Esophagus muscularis mucosa (tissue), 4 donors: ENCODE measurements around the gene CUL5.

Experiments
- CTCF ChIP-seq, 3 experiments: fragments of 200-600 bp in 2 of 3; fragments of 450-650 bp in 1 of 3; sonication (generic) in 2 of 3; IDR thresholded peaks; one replicate each; pipeline ENCODE4 v1.5.1; 2017 to 2019; ENCODE audit warnings: antibody characterized with exemption in 3 of 3, mild to moderate bottlenecking in 2 of 3, moderate library complexity in 1 of 3
- EP300 ChIP-seq: sonication (generic); formaldehyde crosslinking; IDR thresholded peaks from one replicate; pipeline ENCODE4 v1.6.1; 2017; ENCODE audit warnings: antibody characterized with exemption
- POLR2A ChIP-seq: fragments of 450-650 bp; IDR thresholded peaks from one replicate; pipeline ENCODE4 v1.6.1; 2017; ENCODE audit warnings: antibody characterized with exemption, moderate library complexity, mild to moderate bottlenecking, low read depth
- POLR2AphosphoS5 ChIP-seq, 2 donors: sonication (generic); formaldehyde crosslinking; IDR thresholded peaks; one replicate each; pipeline ENCODE4 v1.6.1; 2017; ENCODE audit warnings: antibody characterized with exemption in 2 of 2

GRCh38 chr11:108122166-108122628 is 113.5 kb downstream of the CUL5 start:
- TF ChIP-seq CTCF (IDR thresholded peaks at IDR 0.05) (no peak), POLR2A (no peak), POLR2AphosphoS5 (IDR thresholded peaks at IDR 0.05) (no peak), EP300 (no peak)
